ENCODE results near the gene ATP5MK. TPM values are rescaled to one million over a fixed set of nuclear protein-coding genes. Genes with fewer than 3 reads are reported as not detected.
A peak's percentile ranks its signal among the peaks of the same experiment; 100 is the strongest.

The ATP5MK gene
- total RNA-seq, 2 experiments from 2014 or later = 117 to 307 TPM

DNA sequence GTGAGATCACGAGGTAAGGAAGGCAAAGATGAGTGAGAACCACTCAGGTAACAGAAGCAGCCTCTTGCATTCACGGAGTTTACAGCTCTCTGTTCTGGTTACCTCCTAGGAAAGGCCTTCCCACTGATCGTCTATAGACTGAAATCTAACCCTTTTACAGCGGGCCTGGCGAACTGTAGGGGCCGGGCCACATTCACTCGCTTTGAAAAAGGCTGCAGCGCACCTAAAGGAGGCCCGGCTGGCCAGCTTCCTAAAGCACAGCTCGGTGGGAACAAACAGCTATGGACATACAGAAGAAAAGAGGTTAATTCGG is 565 bp downstream of the ATP5MK start:
- BruUV-seq (replicated peaks) = no TSS peak
- Histone ChIP-seq H3K79me2 (ENCODE audit: insufficient read depth, low read depth, low read length) (peaks cover 72% of the 10 kb centered on the region), H3K27ac (ENCODE audit: low read depth, low read length, poor library complexity, severe bottlenecking) (peak overlapping the region; percentile 47), H3K4me3 (ENCODE audit: low read depth, low read length, poor library complexity, severe bottlenecking) (peak overlapping the region; percentile 89), H2AFZ (ENCODE audit: low read length) (peak overlapping the region; percentile 60; the same call in 1 of the 2 replicates), H3K9me3 (ENCODE audit: low read length) (no peaks in the 10 kb centered on the region), H3K4me2 (ENCODE audit: low read length) (peak overlapping the region; percentile 87), H3K36me3 (ENCODE audit: insufficient read depth, low read length) (peaks cover 74% of the 10 kb centered on the region), H3K4me1 (ENCODE audit: insufficient read depth, low read length, poor library complexity, severe bottlenecking) (peaks cover 31% of the 10 kb centered on the region), H3K9me2 (ENCODE audit: insufficient read depth, low read length) (no peaks in the 10 kb centered on the region), H4K20me1 (ENCODE audit: insufficient read depth, low read length) (peaks cover 11% of the 10 kb centered on the region; the same call in 1 of the 2 replicates)
- POLR2A ChIA-PET = interaction anchor here (0.9 to 1.3 kb wide), 5 partner anchors 9 to 109 kb away, joined by 3 to 5 read pairs (median 3); no protein-coding TSS in a partner anchor
- peak; percentile 17 for DNase-seq (ENCODE audit: low spot score)
- CTCF ChIA-PET (ENCODE audit: unreplicated experiment) = no interaction called here
- no peak for TF ChIP-seq EZH2phosphoT487 (IDR thresholded peaks at IDR 0.05; ENCODE audit: borderline replicate concordance, low read depth, low read length)
- TF ChIP-seq, protein P1, sequence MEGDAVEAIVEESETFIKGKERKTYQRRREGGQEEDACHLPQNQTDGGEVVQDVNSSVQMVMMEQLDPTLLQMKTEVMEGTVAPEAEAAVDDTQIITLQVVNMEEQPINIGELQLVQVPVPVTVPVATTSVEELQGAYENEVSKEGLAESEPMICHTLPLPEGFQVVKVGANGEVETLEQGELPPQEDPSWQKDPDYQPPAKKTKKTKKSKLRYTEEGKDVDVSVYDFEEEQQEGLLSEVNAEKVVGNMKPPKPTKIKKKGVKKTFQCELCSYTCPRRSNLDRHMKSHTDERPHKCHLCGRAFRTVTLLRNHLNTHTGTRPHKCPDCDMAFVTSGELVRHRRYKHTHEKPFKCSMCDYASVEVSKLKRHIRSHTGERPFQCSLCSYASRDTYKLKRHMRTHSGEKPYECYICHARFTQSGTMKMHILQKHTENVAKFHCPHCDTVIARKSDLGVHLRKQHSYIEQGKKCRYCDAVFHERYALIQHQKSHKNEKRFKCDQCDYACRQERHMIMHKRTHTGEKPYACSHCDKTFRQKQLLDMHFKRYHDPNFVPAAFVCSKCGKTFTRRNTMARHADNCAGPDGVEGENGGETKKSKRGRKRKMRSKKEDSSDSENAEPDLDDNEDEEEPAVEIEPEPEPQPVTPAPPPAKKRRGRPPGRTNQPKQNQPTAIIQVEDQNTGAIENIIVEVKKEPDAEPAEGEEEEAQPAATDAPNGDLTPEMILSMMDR (conservative IDR thresholded peaks at IDR 0.05; ENCODE audit: low read length) = no peak
- intact Hi-C loops (cut with micrococcal nuclease; ENCODE audit: unreplicated experiment) = loop anchor here (1.0 to 2.0 kb wide), 2 partner anchors 27 to 477 kb away; partner anchors contain the start of gene CNNM2

DNA sequence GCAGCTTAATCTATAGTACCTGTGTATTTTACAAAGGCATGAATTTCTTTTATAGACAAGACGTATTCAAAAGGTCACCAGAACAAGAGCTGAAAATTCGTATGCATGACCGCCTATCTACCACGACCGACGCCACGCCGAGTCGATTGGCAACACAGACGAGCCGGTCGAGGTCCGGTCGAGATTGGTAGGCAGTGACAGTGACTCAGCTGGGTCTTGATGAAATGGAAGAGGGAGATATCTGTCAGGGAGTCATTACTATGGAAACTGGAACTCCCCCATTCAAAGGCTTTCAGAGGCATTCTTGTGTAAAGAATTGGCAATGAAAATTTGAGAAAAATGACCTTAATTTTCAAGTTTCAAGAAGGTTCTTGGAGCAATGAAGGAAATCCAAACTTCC is 2.1 kb downstream of the ATP5MK start:
- no TSS peak for BruUV-seq (replicated peaks)
- peaks cover 31% of the 10 kb centered on the region for H3K4me1 ChIP-seq (ENCODE audit: insufficient read depth, low read length, poor library complexity, severe bottlenecking)
- DNase-seq (ENCODE audit: low spot score) = no peak
- ChIA-PET POLR2A (interaction anchor here (0.6 to 1.6 kb wide), 2 partner anchors 10 to 19 kb away, joined by 4 to 5 read pairs; no protein-coding TSS in a partner anchor), CTCF (ENCODE audit: unreplicated experiment) (no interaction called here)
- H3K9me3 ChIP-seq (ENCODE audit: low read length) = no peaks in the 10 kb centered on the region
- peak overlapping the region; percentile 87 for H3K4me2 ChIP-seq (ENCODE audit: low read length)
- no peak for TF ChIP-seq EZH2phosphoT487 (IDR thresholded peaks at IDR 0.05; ENCODE audit: borderline replicate concordance, low read depth, low read length)
- TF ChIP-seq, protein P1 (conservative IDR thresholded peaks at IDR 0.05; ENCODE audit: low read length) = no peak
- no peak overlapping the region for H2AFZ ChIP-seq (ENCODE audit: low read length)
- no peaks in the 10 kb centered on the region for H3K9me2 ChIP-seq (ENCODE audit: insufficient read depth, low read length)
- H3K79me2 ChIP-seq (ENCODE audit: insufficient read depth, low read depth, low read length) = peaks cover 73% of the 10 kb centered on the region
- H3K36me3 ChIP-seq (ENCODE audit: insufficient read depth, low read length) = peaks cover 74% of the 10 kb centered on the region
- peak overlapping the region; percentile 89 for H3K4me3 ChIP-seq (ENCODE audit: low read depth, low read length, poor library complexity, severe bottlenecking)
- H4K20me1 ChIP-seq (ENCODE audit: insufficient read depth, low read length) = peaks cover 11% of the 10 kb centered on the region; the same call in 1 of the 2 replicates
- H3K27ac ChIP-seq (ENCODE audit: low read depth, low read length, poor library complexity, severe bottlenecking) = no peak overlapping the region
- intact Hi-C loops (cut with micrococcal nuclease; ENCODE audit: unreplicated experiment) = no loop called here

DNA sequence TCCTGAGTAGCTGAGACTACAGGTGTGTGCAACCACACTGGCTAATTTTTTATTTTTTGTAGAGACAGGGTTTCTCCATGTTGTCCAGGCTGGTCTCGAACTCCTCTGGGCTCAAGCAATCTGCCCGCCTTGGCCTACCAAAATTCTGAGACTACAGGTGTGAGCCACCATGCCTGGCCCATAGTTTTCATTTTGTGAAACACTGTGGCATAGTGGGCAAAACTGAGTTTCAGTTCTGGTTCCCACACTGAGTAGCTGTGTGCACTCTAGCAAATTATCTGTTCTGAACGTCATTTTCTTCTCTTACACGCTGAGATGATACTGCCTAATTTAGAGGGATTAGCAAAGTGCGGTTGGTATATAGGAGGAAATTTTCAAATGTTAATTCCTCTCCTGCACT is 13.5 kb downstream of the ATP5MK start:
- H3K36me3 ChIP-seq (ENCODE audit: insufficient read depth, low read length) = peaks cover 86% of the 10 kb centered on the region
- H3K4me3 ChIP-seq (ENCODE audit: low read depth, low read length, poor library complexity, severe bottlenecking) = no peak overlapping the region
- no peak overlapping the region for H3K27ac ChIP-seq (ENCODE audit: low read depth, low read length, poor library complexity, severe bottlenecking)
- CTCF ChIA-PET (ENCODE audit: unreplicated experiment) = no interaction called here
- TF ChIP-seq EZH2phosphoT487 (IDR thresholded peaks at IDR 0.05; ENCODE audit: borderline replicate concordance, low read depth, low read length) = no peak
- TF ChIP-seq, protein P1 (conservative IDR thresholded peaks at IDR 0.05; ENCODE audit: low read length) = no peak
- intact Hi-C loops (cut with micrococcal nuclease; ENCODE audit: unreplicated experiment) = no loop called here
- POLR2A ChIA-PET = interaction anchor here (0.7 kb wide), 2 partner anchors 178 to 942 kb away, joined by 3 read pairs; no protein-coding TSS in a partner anchor
- H3K4me2 ChIP-seq (ENCODE audit: low read length) = no peak overlapping the region
- H3K9me3 ChIP-seq (ENCODE audit: low read length) = no peaks in the 10 kb centered on the region
- H2AFZ ChIP-seq (ENCODE audit: low read length) = no peak overlapping the region
- no peaks in the 10 kb centered on the region for H3K9me2 ChIP-seq (ENCODE audit: insufficient read depth, low read length)
- H4K20me1 ChIP-seq (ENCODE audit: insufficient read depth, low read length) = no peaks in the 10 kb centered on the region
- no TSS peak for BruUV-seq (replicated peaks)
- no peak for DNase-seq (ENCODE audit: low spot score)
- no peaks in the 10 kb centered on the region for H3K4me1 ChIP-seq (ENCODE audit: insufficient read depth, low read length, poor library complexity, severe bottlenecking)
- H3K79me2 ChIP-seq (ENCODE audit: insufficient read depth, low read depth, low read length) = no peaks in the 10 kb centered on the region

Measured in OCI-LY7 (cell line).